ENCODE measurements around the gene GPRIN1. TPM values are rescaled to one million over a fixed set of nuclear protein-coding genes. Genes with fewer than 3 reads are reported as not detected.
"Not testable (repeated sequence)": the region's sequence is repeated elsewhere in the genome, so short reads cannot be mapped to it uniquely, and the experiment has no call there.

Gene GPRIN1
- total RNA-seq, 1 donor from 2014 or later, result 1.4 TPM

- no peak for DNase-seq
- Histone ChIP-seq H3K4me1 (peaks cover 3% of the 10 kb centered on the region), H3K9me3 (no peaks in the 10 kb centered on the region), H3K27me3 (ENCODE audit: low read depth) (peaks cover 18% of the 10 kb centered on the region), H3K27ac (no peak overlapping the region), H3K4me3 (no peak overlapping the region), H3K36me3 (no peaks in the 10 kb centered on the region)
- ATAC-seq, result no peak
- intact Hi-C loops (cut with DNase I), result no loop called here
- no peak for TF ChIP-seq CTCF (IDR thresholded peaks at IDR 0.05)
These were observed 15.4 kb downstream of the GPRIN1 start for GRCh38 chr5:176594554-176594953.

GRCh38 chr5:176593273-176593869, 16.6 kb downstream of the GPRIN1 start:
- ATAC-seq (no peak), DNase-seq (no peak)
- Histone ChIP-seq H3K9me3 (no peaks in the 10 kb centered on the region), H3K27ac (no peak overlapping the region), H3K4me1 (peaks cover 3% of the 10 kb centered on the region), H3K36me3 (no peaks in the 10 kb centered on the region), H3K4me3 (no peak overlapping the region), H3K27me3 (ENCODE audit: low read depth) (peaks cover 15% of the 10 kb centered on the region)
- intact Hi-C loops (cut with DNase I), result no loop called here
- no peak for TF ChIP-seq CTCF (IDR thresholded peaks at IDR 0.05)

GRCh38 chr5:176592573-176592972, 17.4 kb downstream of the GPRIN1 start:
- DNase-seq (no peak), ATAC-seq (no peak)
- peaks cover 7% of the 10 kb centered on the region for H3K27me3 ChIP-seq (ENCODE audit: low read depth)
- peaks cover 3% of the 10 kb centered on the region for H3K4me1 ChIP-seq
- H3K36me3 ChIP-seq, result no peaks in the 10 kb centered on the region
- no peaks in the 10 kb centered on the region for H3K9me3 ChIP-seq
- intact Hi-C loops (cut with DNase I), result no loop called here
- no peak for TF ChIP-seq CTCF (IDR thresholded peaks at IDR 0.05)
- no peak overlapping the region for H3K4me3 ChIP-seq
- H3K27ac ChIP-seq, result no peak overlapping the region

GRCh38 chr5:176591667-176592066, 18.3 kb downstream of the GPRIN1 start:
- DNase-seq; H3K4me1 ChIP-seq; H3K27ac ChIP-seq; H3K27me3 ChIP-seq (ENCODE audit: low read depth); H3K4me3 ChIP-seq; H3K9me3 ChIP-seq; H3K36me3 ChIP-seq; ATAC-seq; intact Hi-C loops (cut with DNase I): not testable (repeated sequence)

GRCh38 chr5:176590035-176590717, 19.8 kb downstream of the GPRIN1 start:
- Histone ChIP-seq H3K27ac (no peak overlapping the region), H3K9me3 (peaks cover 4% of the 10 kb centered on the region), H3K27me3 (ENCODE audit: low read depth) (no peaks in the 10 kb centered on the region), H3K4me1 (no peaks in the 10 kb centered on the region), H3K36me3 (no peaks in the 10 kb centered on the region), H3K4me3 (no peak overlapping the region)
- no peak for DNase-seq
- intact Hi-C loops (cut with DNase I), result no loop called here
- no peak for ATAC-seq
- no peak for TF ChIP-seq CTCF (IDR thresholded peaks at IDR 0.05)

- intact Hi-C loops (cut with DNase I), result no loop called here
- TF ChIP-seq CTCF (IDR thresholded peaks at IDR 0.05), result no peak
- no peak overlapping the region for H3K27ac ChIP-seq
- no peaks in the 10 kb centered on the region for H3K27me3 ChIP-seq (ENCODE audit: low read depth)
- DNase-seq (no peak), ATAC-seq (no peak)
- peaks cover 13% of the 10 kb centered on the region for H3K9me3 ChIP-seq
- H3K36me3 ChIP-seq, result no peaks in the 10 kb centered on the region
- H3K4me1 ChIP-seq, result no peaks in the 10 kb centered on the region
- H3K4me3 ChIP-seq, result no peak overlapping the region
These were observed 20.8 kb downstream of the GPRIN1 start for GRCh38 chr5:176589039-176589769.

All from lower lobe of right lung (tissue), 2 donors.